OCI-LY7 (cell line): ENCODE data around the gene CHD5.

Experiments used
- CTCF ChIP-seq: fragments of 200-600 bp; sonication (generic); conservative IDR thresholded peaks from 2 replicates; pipeline ENCODE4 v1.5.1; 2014; ENCODE audit warnings: mild to moderate bottlenecking, antibody characterized with exemption, low read length, moderate library complexity, mixed read lengths
- EZH2phosphoT487 ChIP-seq: fragments of 200-600 bp; sonication (generic); IDR thresholded peaks from 2 replicates; pipeline ENCODE4 v1.6.1; 2018; ENCODE audit warnings: low read depth, borderline replicate concordance, mild to moderate bottlenecking, mixed run types, antibody characterized with exemption, low read length, moderate library complexity, mixed read lengths

GRCh38 chr1:6172549-6172948 is 7.6 kb downstream of the CHD5 start:
- TF ChIP-seq CTCF = no peak
- no peak for TF ChIP-seq EZH2phosphoT487
